Panc1 (cell line): ENCODE measurements around the gene DARS2. TPM values are rescaled to one million over a fixed set of nuclear protein-coding genes. Genes with fewer than 3 reads are reported as not detected.

Source experiments
- ATAC-seq: fragments of 200-7000 bp; cut with Tn5 transposase; 2 replicates; pipeline ENCODE4 v1.9.1; 2020; ENCODE audit warnings: mild to moderate bottlenecking, moderate library complexity
- BruUV-seq: library from RNA; stranded (reverse); fragments of 400-500 nt; replicated peaks from 2 replicates; lab custom pipeline; 2021; lab: Mats Ljungman, UMichigan
- CTCF ChIA-PET: fragments of 300-600 bp; sonication (Branson Sonifier 250); formaldehyde crosslinking; loops from one replicate; lab custom pipeline; 2022; ENCODE audit warnings: antibody characterized with exemption; lab: Charles Lee
- POLR2A ChIA-PET: fragments of 300-600 bp; sonication (Branson Sonifier 250); formaldehyde crosslinking; loops from one replicate; lab custom pipeline; 2022; ENCODE audit warnings: antibody characterized with exemption; lab: Charles Lee
- DNase-seq: peaks from one replicate; pipeline ENCODE4 v3.0.0-alpha.2; 2010; ENCODE audit warnings: low read depth, low spot score
- H3K27ac ChIP-seq: 2 replicates; pipeline ENCODE4 v1.5.1; 2011; ENCODE audit warnings: mild to moderate bottlenecking, low read length, inconsistent platforms
- H3K27me3 ChIP-seq: fragments of 200-500 bp; sonication (Bioruptor generic); 2 replicates; pipeline ENCODE4 v1.6.0; 2014; ENCODE audit warnings: low read length, inconsistent platforms; ENCODE audit not compliant: control insufficient read depth, insufficient read depth
- H3K36me3 ChIP-seq: fragments of 200-500 bp; sonication (Bioruptor generic); 2 replicates; pipeline ENCODE4 v1.5.1; 2014; ENCODE audit warnings: inconsistent platforms, mild to moderate bottlenecking, low read length, moderate library complexity; ENCODE audit not compliant: control insufficient read depth, insufficient read depth
- H3K4me1 ChIP-seq: 2 replicates; pipeline ENCODE4 v1.5.1; 2011; ENCODE audit warnings: inconsistent platforms, mild to moderate bottlenecking, low read length, moderate library complexity; ENCODE audit not compliant: control insufficient read depth, insufficient read depth
- H3K4me3 ChIP-seq, 2 experiments: 2 replicates each; pipeline ENCODE4 v1.5.1; 2011 to 2012; ENCODE audit warnings: low read depth in 2 of 2, low read length in 2 of 2, mild to moderate bottlenecking in 2 of 2, inconsistent platforms in 1 of 2, moderate library complexity in 1 of 2
- H3K9me3 ChIP-seq: fragments of 200-500 bp; sonication (Bioruptor generic); 2 replicates; pipeline ENCODE4 v1.5.1; 2014; ENCODE audit warnings: low read depth, mild to moderate bottlenecking, inconsistent platforms, low read length, moderate library complexity; ENCODE audit not compliant: control insufficient read depth, insufficient read depth
- CTCF ChIP-seq: fragments of 450-650 bp; IDR thresholded peaks from 2 replicates; pipeline ENCODE4 v1.5.1; 2017; ENCODE audit warnings: mild to moderate bottlenecking
- POLR2AphosphoS5 ChIP-seq: IDR thresholded peaks from 2 replicates; pipeline ENCODE4 v1.6.1; 2012; ENCODE audit warnings: mild to moderate bottlenecking, low read depth, low read length, moderate library complexity
- REST ChIP-seq, 2 experiments: IDR thresholded peaks; 2 replicates each; pipeline ENCODE4 v1.6.1; 2011 to 2012; ENCODE audit warnings: low read depth in 2 of 2, control low read depth in 1 of 2, low read length in 1 of 2, mild to moderate bottlenecking in 1 of 2, moderate library complexity in 1 of 2; ENCODE audit not compliant: insufficient read depth in 1 of 2
- SIN3A ChIP-seq: IDR thresholded peaks from 2 replicates; pipeline ENCODE4 v1.6.1; 2012; ENCODE audit warnings: low read depth, mild to moderate bottlenecking, low read length, moderate library complexity, borderline replicate concordance; ENCODE audit not compliant: insufficient read depth
- TCF7L2 ChIP-seq: IDR thresholded peaks from 2 replicates; pipeline ENCODE4 v1.6.1; 2011; ENCODE audit warnings: mild to moderate bottlenecking, low read depth, low read length, inconsistent platforms
- in situ Hi-C: cut with HindIII; loops from 2 replicates; pipeline ENCODE4 v1.10.0; 2016; ENCODE audit warnings: low sequenced_read_pairs, low pct_unique_long_range_greater_than_20kb
- intact Hi-C: fragments of 100-400 bp; cut with micrococcal nuclease; formaldehyde crosslinking; loops from one replicate; pipeline ENCODE4 v1.10.0; 2022; ENCODE audit not compliant: unreplicated experiment
- total RNA-seq: library from RNA; stranded (reverse); gene quantifications from one replicate; pipeline ENCODE4 v1.2.1, GENCODE V29; 2021; ENCODE audit not compliant: unreplicated experiment

Gene DARS2
- total RNA-seq, 1 experiment from 2014 or later = 28.8 TPM

- no peak for TF ChIP-seq CTCF
- ChIA-PET CTCF (no interaction called here), POLR2A (no interaction called here)
- in situ Hi-C loops = no loop called here
- no peak overlapping the region for H3K27ac ChIP-seq
- no peak for DNase-seq
- H3K36me3 ChIP-seq = no peaks in the 10 kb centered on the region
- no peak overlapping the region for H3K4me3 ChIP-seq
- ATAC-seq = no peak
- no peaks in the 10 kb centered on the region for H3K9me3 ChIP-seq
- no TSS peak for BruUV-seq
- H3K27me3 ChIP-seq = no peaks in the 10 kb centered on the region
- H3K4me1 ChIP-seq = no peaks in the 10 kb centered on the region
- intact Hi-C loops = no loop called here
These were observed 69.1 kb downstream of the DARS2 start for GRCh38 chr1:173893611-173894010.

GRCh38 chr1:173894189-173894588, 69.7 kb downstream of the DARS2 start:
- TF ChIP-seq POLR2AphosphoS5 (no peak), SIN3A (no peak), REST (IDR thresholded peaks at IDR 0.05; ENCODE audit: insufficient read depth in 1 of 2, low read depth in 2 of 2, low read length in 1 of 2) (no peak), TCF7L2 (no peak), CTCF (no peak)
- no peak for DNase-seq
- H3K27ac ChIP-seq = no peak overlapping the region
- no peak overlapping the region for H3K4me3 ChIP-seq
- no peaks in the 10 kb centered on the region for H3K4me1 ChIP-seq
- intact Hi-C loops (no loop called here), in situ Hi-C loops (no loop called here)
- BruUV-seq = no TSS peak
- H3K36me3 ChIP-seq = no peaks in the 10 kb centered on the region
- no peaks in the 10 kb centered on the region for H3K27me3 ChIP-seq
- ChIA-PET POLR2A (no interaction called here), CTCF (no interaction called here)
- no peaks in the 10 kb centered on the region for H3K9me3 ChIP-seq
- no peak for ATAC-seq

GRCh38 chr1:173900427-173900826, 76.0 kb downstream of the DARS2 start:
- POLR2A ChIA-PET = no interaction called here
- Histone ChIP-seq H3K4me1 (no peaks in the 10 kb centered on the region), H3K36me3 (no peaks in the 10 kb centered on the region), H3K4me3 (no peak overlapping the region), H3K27ac (no peak overlapping the region), H3K9me3 (no peaks in the 10 kb centered on the region), H3K27me3 (no peaks in the 10 kb centered on the region)
- BruUV-seq = no TSS peak
- no peak for ATAC-seq
- no peak for TF ChIP-seq POLR2AphosphoS5
- TF ChIP-seq TCF7L2 = no peak
- TF ChIP-seq SIN3A = no peak
- TF ChIP-seq CTCF = no peak
- TF ChIP-seq REST (IDR thresholded peaks at IDR 0.05; ENCODE audit: insufficient read depth in 1 of 2, low read depth in 2 of 2, low read length in 1 of 2) = no peak
- in situ Hi-C loops = no loop called here
- DNase-seq = no peak
- CTCF ChIA-PET = no interaction called here
- intact Hi-C loops = no loop called here
